NCI-H1694 treated with DMSO at 0.1 percent for 48 hours (cell line): ENCODE measurements around the gene CHCHD1.
"Not testable (repeated sequence)": the region's sequence is repeated elsewhere in the genome, so short reads cannot be mapped to it uniquely, and the experiment has no call there.

Experiments
- DNase-seq: peaks from one replicate; lab custom pipeline; 2025; lab: John Stamatoyannopoulos, UW

CHCHD1 gene

DNA sequence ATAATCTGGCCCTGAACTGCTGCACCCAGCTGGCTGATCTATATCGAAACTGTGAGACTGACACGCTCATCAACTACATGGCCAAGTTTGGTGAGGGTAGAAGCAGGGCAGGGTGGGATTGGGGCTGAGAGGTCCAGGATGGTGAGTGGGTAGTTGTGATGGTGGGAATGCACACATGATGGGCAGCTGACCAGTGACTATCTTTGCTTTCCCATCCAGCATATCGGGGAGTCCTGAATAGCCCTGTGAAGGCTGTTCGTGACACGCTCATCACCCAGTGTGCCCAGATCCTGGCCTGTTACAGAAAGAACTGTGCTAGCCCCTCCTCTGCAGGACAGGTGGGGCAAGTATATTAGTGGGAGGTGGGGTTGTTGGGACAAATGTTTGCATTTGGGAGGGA lies 12.5 kb upstream of the CHCHD1 start:
- DNase-seq, result no peak

DNA sequence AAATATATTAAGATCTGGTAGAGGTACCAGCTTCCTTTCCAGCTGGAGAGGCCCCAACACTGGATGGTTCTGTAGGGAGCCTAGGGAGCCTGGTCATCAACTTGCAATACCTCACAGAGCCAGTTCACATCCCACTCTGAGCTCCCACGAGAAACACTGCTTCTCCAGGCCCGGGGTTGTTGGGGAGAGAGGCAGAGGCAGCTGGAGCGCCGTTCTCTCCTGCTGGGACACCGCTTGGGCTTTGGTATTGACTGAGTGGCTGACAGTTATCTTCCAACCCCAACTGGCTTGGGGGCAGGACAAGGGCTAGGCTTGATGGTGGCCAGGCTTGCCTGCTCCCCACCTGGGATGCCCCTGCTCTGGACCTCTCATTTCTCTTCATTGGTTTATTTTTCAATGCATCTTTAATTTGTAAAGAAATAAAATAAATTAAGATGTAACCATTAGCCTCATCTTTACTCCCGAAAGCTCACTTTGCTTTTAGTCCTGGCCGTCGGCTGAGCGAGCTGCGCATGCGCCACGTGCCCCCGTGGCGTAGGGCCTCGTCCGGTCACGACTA lies 10.0 kb upstream of the CHCHD1 start:
- DNase-seq, result peak; percentile 12

DNA sequence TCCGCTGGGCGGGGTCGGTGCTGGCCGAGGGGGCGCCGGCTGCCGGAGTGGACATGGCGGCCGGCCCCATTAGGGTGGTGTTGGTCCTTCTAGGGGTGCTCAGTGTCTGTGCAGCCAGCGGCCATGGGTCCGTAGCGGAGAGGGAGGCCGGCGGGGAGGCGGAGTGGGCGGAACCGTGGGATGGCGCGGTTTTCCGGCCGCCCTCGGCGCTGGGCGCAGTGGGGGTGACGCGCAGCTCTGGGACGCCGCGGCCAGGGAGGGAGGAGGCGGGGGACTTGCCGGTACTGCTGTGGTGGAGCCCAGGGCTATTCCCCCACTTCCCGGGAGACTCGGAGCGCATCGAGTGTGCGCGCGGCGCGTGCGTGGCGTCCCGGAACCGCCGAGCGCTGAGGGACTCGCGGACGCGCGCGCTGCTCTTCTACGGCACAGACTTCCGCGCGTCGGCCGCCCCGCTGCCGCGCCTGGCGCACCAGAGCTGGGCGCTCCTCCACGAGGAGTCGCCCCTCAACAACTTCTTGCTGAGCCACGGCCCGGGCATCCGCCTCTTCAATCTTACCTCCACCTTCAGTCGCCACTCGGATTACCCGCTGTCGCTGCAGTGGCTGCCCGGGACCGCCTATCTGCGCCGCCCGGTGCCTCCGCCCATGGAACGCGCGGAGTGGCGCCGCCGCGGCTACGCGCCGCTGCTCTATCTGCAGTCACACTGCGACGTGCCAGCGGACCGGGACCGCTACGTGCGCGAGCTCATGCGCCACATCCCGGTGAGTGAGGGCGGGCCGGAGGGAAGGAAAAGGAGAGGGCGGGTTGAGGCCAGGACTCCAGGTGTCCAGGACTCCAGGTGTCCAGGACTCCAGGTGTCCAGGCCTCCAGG lies 9.3 kb upstream of the CHCHD1 start:
- peak; percentile 35 for DNase-seq

DNA sequence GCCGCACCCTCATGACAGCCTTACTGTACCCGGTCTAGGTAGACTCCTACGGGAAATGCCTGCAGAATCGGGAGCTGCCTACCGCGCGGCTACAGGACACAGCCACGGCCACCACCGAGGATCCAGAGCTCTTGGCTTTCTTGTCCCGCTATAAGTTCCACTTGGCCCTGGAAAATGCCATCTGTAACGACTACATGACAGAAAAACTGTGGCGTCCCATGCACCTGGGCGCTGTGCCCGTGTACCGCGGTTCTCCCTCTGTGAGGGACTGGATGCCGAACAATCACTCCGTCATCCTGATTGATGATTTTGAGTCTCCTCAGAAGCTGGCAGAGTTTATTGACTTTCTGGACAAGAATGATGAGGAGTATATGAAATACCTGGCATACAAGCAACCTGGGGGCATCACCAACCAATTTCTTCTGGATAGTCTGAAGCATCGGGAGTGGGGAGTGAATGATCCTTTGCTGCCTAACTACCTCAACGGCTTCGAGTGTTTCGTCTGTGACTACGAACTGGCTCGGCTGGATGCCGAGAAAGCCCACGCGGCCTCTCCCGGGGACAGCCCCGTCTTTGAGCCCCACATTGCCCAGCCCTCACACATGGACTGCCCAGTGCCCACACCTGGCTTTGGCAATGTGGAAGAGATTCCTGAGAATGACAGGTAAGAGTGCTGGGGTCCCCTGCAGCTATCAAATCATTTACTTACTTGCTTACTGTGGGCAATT lies 8.5 kb upstream of the CHCHD1 start:
- no peak for DNase-seq

DNA sequence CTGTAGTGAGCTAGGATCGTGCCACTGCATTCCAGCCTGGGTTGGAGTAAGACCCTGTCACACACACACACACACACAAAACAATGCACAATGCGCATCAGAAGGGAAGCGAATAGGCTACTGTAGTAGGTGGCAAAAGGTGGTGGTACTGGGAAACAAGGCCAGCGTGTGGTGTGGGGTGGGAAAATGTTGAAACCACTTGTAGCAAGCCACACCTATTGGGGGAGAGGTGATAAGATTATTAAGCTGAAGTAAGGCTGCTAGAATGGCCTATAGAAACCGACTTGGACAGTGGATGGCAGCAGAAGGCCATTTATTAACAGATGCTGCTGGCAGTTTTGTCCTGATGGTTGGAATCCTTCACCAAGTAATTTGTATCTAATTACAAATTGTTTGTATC lies 7.2 kb upstream of the CHCHD1 start:
- no peak for DNase-seq

DNA sequence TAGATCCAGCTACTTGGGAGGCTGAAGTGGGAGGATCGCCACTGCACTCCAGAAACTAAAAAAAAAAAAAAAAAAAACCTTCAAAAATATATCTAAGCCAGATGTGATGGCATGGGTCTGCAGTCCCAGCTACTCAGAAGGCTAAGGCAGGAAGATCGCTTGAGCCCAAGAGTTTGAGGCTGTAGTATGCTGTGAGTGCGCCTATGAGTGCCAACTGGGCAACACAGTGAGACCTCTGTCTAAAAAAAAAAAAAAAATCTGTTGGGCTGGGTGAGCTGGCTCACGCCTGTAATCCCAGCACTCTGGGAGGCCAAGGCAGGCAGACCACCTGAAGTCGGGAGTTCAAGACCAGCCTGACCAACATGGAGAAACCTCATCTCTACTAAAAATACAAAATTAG lies 2.8 kb upstream of the CHCHD1 start:
- no peak for DNase-seq

DNA sequence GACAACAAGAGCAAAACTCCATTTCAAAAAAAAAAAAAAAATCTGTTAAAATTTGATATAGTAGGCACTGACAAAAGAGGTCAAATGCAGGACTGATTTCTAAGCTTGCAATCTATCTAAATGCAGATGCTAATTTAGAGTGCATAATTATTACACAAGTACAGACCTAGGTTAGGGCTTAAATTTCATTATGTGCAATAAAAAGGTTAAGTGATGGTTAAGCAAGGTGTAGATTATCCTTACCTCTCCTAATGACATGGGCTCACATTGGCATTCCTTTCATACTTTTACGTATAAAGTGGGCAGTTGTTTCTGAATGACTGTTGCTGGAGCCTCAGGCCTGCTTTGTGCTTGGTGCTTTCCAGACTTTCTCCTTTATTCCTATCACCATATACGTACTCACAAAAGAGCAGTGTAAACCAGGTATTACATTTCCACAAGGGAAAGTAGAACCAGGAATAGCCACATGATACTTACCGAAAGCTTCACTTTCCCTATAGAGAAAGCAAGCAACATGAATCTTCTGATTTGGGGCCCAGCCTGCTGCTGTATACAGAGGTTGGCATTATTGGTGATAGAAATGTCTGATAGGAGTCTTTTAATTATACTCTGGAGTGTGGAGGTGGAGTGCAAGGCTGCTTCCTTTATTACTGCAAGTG lies 2.2 kb upstream of the CHCHD1 start:
- no peak for DNase-seq

DNA sequence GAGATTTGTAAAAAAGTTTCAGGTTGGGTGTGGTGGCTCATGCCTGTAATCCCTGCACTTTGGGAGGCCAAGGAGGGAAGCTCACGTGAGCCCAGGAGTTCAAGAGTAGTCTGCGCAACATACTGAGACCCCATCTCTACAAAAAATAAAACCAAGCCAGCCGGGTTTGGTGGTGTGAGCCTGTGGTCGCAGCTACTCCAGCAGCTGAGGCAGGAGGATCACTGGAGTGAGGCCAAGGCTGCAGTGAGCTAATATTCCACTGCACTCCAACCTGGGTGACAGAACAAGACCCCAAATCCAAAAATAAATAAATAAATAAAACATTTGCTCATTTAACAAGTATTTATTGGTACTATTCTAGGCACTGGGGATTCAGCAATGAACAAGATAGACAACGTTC lies 1.5 kb upstream of the CHCHD1 start:
- DNase-seq, result no peak

DNA sequence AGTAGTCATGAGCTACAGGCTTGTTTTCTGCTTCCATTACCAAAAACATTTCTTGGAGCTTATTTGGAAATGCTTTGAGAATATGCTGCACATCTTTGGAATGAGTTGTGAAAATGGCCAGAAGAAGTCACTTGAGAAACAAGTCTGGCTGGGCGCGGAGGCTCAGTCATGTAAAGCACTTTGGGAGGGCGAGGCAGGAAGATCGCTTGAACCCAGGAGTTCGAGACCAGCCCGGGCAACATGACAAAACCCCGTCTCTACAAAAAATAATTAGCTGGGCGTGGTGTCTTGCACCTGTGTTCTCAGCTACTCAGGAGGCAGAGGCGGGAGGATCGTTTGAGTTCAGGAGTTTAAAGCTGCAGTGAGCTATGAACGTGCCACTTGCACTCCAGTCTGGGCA lies 882 bp upstream of the CHCHD1 start:
- no peak for DNase-seq

DNA sequence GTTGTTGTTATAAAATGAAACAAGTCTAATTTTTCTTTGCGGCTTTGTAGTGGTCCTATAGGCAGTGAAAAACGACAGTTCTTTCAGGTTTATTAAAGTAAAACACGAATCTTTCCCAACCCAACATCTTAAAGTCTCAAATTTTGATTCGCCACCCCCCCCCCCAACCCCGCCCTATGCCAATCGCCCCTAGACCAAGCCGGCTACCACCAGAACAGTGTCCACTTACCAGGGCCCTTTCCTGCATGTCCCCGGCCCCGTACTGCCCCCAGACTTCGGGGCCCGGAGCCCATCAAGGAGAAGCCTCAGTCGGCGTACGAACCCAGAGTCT lies 335 bp upstream of the CHCHD1 start:
- DNase-seq, result no peak

DNA sequence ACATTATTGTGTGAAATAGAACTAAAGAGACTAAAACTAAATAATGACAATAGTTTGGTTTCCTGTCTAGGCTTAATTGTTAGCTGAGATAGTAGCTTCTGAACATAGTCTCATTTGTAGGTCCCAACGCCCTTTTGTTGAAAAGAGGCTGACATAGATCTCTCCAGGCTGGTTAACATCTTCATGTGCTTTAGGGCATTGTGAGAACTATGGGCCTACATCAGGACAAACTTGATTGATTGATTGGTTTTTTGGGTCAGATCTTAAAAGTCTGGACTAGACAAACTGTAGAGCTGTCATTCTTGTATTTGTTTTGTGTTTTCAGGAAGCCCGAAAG lies 869 bp downstream of the CHCHD1 start:
- no peak for DNase-seq

DNA sequence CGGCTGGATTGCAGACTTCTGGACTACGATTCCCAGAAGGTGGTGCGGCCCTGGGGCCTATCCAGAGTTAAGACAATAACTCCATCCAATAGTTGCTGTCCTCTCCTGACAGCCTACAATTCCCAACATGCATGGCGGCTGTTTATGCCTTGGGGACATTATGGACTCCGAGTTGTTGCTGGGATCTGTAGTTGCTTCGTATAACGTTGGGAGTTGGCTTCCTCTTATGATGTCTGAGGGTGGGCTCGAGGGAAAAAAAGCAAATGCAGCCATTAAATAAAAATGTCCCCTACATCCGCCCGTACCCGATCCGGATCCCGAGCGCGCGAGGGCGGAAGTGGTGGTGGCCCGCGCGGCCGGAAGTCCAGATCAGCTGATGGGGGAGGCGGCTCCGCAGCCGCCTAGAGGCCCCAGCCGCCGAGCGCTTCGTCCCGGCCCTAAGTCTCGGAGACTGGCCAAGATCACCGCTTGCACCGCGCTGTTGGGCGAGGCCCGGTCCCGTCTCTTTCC lies 3.4 kb downstream of the CHCHD1 start, which contains the start of gene ZSWIM8:
ZSWIM8 (plus strand) TSS at position 396 of the 510 bp plus-strand sequence. CDS start 273 bp downstream, outside the sequence.
- peak; percentile 85 for DNase-seq

DNA sequence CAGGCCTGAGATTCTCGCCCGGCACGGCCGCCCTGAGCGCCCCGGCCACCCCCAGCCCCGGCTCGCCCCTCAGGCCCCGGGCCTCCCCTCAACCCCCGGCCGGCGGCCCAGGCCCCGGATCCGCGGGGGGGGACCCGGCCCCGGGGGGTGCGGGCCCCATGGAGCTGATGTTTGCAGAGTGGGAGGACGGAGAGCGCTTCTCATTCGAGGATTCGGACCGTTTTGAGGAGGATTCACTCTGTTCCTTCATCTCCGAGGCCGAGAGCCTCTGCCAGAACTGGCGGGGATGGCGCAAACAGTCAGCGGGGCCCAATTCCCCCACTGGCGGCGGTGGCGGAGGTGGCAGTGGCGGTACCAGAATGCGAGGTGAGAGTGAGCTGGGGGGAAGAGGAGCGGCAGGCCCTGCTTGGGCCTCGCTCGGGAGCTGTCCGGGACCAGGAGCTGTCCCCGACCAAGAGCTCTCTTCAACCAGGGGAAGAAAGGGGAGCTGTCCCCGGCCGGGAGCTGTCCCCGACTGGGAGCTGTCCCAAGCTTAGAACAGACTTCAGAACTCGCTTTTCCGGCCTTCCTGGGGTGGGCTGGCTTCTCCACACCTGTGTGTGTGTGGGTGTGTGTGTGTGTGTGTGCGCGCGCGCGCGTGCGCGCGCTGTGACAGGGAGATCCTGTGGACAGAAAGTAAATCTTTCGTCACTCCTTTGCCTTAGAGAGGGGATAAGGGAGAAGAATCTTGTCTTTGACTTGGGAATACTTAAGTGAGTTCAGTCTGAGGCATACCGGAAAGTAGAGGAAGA lies 4.1 kb downstream of the CHCHD1 start:
- no peak for DNase-seq

DNA sequence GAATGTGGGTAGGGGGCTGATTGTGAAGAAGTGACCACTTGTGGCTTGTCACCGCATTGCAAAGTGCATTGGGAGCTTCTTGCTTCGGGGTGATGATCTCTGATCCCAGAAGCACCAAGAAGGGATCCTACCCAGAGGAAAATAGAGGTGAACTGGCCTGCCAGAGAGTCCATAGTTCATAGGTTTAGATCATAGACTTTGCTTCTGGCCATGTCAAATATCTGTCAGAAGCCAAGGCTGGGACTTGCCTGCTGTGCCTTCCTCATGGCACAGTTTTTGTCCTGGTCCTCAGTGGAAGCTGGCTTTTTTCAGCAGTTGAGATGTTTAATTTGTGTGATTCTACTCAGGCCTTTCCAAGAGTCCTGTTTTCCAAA lies 4.7 kb downstream of the CHCHD1 start:
- DNase-seq, result no peak

DNA sequence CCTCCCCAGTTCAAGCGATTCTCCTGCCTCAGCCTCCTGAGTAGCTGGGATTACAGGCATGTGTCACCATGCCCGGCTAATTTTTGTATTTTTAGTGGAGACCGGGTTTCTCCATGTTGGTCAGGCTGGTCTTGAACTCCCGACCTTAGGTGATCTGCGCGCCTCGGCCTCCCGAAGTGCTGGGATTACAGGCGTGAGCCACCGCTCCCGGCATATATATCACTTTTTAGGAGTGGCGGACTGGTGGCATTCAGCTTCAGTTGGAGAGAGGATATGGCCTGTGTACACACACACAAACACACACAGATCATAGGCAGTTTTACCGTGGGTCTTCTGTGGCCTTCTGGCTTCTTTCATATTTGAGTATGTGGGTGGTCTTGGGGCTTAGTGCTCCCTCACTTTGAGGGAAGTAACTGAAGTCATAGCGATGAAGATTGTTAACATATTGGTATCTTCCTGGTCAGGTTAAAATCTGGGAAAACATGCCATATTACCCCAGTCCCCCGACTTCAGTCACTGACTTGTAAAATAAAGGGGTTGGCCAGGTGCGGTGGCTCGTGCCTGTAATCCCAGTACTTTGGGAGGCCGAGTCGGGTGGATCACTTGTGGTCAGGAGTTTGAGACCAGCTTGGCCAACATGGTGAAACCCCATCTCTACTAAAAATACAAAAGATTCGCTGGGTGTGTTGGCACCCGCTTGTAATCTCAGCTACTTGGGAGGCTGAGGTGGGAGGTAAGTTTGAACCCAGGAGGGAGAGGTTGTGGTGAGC lies 5.4 kb downstream of the CHCHD1 start:
- DNase-seq, result not testable (repeated sequence)

DNA sequence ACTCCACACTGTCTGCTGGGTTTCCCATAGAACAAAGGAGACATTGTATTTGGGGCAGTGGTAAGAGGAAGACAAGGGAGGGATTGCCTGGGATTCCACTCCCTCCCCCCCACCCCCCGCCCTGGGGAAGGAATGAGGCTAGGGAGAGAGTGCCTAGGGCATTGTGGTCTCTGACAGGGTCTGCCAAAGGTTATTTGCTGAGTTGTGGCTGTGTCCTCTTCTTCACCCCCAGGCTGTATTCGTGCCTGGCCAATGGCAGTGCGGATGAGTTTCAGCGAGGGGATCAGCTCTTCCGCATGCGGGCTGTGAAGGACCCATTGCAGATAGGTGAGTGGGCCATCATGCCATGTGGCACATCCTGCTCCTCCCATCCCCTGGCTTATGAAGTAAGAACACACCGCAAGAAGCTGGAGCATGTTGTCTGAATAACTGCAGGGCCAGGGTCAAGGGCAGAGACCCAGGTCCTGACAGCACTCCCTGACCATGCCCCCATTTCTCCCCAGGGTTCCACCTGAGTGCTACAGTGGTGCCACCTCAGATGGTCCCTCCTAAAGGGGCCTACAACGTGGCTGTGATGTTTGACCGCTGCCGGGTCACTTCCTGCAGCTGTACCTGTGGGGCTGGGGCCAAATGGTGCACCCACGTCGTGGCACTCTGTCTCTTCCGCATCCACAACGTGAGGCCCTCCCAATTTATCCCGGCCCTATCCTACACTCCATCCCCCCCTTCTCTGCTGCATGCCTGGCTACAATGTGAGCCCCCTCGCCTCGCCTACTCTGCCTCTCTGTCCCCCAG lies 7.2 kb downstream of the CHCHD1 start:
- no peak for DNase-seq

DNA sequence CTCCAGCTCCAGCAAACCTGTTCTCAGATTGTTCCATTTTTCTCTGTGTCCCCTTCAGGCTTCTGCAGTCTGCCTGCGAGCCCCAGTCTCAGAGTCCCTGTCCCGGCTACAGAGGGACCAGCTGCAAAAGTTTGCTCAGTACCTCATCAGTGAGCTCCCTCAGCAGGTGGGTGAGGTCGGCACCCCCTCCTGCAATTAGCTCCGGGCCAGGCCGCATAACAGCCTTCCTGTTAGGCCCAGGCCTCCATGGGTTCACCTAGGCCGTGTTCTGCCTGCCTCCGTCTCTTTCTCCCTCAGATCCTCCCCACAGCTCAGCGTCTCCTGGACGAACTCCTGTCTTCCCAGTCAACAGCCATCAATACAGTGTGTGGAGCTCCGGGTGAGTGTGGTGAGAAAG lies 7.8 kb downstream of the CHCHD1 start:
- DNase-seq, result no peak

DNA sequence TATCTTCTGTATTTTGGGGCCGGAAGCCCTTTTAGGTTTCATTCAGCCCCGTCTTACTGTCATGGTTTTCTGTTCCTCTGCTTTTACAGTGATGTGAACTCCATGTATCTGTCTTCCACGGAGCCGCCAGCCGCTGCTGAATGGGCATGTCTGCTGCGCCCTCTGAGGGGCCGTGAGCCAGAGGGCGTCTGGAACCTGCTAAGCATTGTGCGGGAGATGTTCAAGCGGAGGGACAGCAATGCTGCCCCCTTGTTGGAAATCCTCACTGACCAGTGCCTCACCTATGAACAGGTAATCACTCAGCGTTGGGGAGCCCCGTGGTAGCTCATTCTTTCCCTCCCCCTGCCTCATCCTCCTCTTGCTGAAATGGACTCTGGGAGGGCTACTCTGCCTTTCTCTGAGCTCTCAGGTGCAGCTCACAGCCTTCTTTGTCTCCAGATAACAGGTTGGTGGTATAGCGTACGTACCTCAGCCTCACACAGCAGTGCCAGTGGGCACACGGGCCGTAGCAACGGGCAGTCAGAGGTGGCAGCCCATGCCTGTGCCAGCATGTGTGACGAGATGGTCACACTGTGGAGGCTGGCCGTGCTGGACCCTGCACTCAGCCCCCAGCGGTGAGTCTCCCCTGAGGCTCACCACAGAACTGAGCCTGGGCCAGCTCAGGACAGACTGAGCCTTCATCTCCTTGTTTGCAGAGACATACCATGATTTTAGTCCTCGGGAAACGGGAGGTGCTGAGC lies 9.2 kb downstream of the CHCHD1 start:
- DNase-seq, result no peak

DNA sequence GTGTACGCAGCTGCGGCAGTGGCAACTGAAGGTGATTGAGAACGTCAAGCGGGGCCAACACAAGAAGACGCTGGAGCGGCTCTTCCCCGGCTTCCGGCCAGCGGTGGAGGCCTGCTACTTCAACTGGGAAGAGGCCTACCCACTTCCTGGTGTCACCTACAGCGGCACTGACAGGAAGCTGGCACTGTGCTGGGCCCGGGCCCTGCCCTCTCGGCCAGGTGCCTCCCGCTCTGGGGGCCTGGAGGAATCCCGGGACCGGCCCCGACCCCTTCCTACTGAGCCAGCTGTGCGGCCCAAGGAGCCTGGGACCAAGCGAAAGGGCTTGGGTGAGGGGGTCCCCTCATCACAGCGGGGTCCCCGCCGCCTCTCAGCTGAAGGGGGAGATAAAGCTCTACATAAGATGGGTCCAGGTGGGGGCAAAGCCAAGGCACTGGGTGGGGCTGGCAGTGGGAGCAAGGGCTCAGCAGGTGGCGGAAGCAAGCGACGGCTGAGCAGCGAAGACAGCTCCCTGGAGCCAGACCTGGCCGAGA lies 10.1 kb downstream of the CHCHD1 start:
- DNase-seq, result no peak
